Stimulated activated CD4-positive, alpha-beta T cell treated with anti-CD3 and anti-CD28 coated beads, Interleukin-2, amount 100 ng/mL, for 48 hours (primary cell): ENCODE data around the gene PDE6G.
A peak's percentile ranks its signal among the peaks of the same experiment; 100 is the strongest.
"Not testable (repeated sequence)": the region's sequence is repeated elsewhere in the genome, so short reads cannot be mapped to it uniquely, and the experiment has no call there.

Experiments used
- DNase-seq, 2 donors: peaks; one replicate each; pipeline ENCODE4 v3.0.0-alpha.2; 2020

The PDE6G gene

DNA sequence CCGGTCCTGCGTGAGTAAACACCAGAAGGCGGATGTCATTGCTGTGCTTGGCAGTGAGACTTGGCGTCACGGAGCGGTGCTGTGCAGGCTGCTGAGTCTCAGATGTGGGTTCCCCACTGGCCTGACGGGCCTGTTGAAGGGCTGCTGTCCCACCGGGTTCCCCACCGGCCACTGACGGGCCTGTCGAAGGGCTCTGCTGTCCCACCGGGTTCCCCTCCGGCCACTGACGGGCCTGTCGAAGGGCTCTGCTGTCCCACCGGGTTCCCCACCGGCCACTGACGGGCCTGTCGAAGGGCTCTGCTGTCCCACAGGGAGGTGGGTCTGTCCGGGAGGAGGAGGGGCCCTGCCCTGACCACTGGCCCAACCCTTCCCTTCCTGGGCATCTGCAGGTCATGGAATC is 30.3 kb upstream of the PDE6G start:
- DNase-seq = no peak

DNA sequence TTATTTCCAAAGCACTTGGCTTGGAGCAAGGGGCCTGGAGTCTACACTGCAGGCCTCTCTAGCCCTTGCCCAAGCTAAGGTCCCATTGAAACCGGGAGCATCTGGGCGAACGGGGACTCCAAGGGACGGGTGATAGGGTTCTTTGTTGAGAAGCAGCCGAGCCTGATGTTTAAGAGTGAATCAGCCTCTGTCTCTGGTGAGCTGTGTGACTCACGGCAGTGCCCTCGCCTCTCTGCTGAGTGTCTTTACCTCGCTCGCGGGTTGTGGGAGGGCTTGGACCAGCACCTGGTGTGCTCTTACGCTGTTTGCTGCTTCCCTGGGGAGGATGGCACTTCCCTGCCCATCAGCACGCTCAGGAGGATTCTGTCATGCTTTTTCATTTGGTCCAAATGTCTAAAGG is 28.8 kb upstream of the PDE6G start:
- peak in 1 of 2 donors; percentile 47 for DNase-seq

DNA sequence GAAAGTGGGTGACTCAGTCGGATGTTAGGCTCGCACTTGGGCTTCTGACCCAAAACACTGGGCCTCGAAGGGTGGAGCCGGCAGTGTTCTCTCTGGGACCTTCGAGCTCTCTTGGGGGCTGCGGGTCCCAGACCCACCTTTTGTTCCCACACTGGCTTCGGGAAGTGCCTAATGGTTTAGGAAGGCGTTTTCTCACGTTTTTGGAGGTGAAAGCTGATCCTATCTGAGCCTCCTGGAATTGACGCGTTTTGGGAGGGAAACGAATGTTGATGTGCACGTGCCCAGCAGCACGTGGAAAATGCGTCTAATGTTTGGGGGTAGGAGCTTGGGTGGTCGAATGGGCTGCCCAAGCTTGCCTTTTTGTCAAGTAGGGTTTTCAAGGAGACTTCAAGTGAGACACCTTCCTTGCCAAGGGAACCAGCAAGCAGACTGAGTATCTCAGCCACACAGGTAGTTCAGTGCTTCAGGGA is 28.1 kb upstream of the PDE6G start:
- no peak for DNase-seq

DNA sequence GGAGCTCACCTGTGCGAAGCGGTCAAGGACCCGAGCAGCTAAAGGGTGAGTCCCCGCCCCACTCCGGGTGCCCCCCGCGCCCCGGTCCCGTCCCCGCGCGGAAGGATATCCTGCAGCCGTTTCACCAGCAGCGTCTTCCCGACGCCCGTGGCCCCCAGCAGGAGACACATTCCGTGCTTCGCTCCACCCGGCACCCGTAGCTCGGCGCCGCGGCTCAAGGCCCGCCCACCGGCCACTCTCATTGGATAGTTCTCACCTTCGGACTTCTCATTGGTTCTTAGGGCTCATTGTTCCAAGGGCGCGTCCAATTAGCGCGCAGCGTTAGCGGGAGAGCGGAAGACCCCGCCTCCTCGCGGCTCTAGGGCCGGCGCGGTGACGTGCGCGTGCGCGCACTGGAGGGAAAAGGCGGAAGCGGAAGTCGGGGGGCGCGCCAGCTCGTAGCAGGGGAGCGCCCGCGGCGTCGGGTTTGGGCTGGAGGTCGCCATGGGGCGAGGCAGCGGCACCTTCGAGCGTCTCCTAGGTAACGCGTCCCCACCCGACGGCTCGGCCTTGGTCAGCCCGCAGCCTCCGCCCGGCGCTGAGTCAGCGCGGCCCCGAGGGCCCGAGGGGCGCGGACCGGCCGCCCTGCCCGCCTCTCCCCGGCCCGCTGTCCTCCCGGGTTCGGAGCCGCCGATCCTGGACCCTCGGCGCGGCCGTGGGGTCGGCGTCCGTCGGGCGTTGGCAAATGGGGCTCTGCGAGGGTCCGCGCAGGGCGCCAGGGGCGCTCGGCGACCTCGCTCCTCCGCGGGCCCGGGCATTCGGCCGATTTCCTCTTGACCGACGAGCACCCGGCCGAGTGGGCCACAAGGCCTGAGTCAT is 27.5 kb upstream of the PDE6G start, which contains the start of the genes ARL16 and HGS:
Gene ARL16, minus strand, starts transcription at position 214 of the 858 bp plus-strand sequence. Its CDS starts 44 bp downstream, at position 170.
Gene HGS, plus strand, starts transcription at position 428 of the 858 bp plus-strand sequence. Its CDS starts 56 bp downstream, at position 484.
- peak; percentile 95 to 96 for DNase-seq

DNA sequence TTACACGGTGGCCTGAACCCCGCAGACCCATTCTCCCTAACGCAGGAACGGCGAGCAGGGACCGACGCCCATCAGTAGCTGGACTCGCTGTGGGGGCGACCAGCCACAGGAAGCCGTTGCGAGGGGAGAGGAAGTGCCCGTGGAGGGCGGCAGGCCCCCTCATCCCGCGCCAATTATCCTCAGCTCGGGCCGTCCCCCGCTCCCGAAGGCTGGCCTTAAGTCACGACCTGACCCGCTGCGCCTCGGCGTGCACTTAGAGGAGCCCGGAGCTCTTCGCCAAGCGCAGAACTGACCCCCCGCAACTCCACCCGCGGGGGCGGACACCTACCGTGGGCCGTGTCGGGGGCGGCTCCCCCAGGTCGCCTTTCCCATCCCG is 26.9 kb upstream of the PDE6G start:
- DNase-seq = no peak

DNA sequence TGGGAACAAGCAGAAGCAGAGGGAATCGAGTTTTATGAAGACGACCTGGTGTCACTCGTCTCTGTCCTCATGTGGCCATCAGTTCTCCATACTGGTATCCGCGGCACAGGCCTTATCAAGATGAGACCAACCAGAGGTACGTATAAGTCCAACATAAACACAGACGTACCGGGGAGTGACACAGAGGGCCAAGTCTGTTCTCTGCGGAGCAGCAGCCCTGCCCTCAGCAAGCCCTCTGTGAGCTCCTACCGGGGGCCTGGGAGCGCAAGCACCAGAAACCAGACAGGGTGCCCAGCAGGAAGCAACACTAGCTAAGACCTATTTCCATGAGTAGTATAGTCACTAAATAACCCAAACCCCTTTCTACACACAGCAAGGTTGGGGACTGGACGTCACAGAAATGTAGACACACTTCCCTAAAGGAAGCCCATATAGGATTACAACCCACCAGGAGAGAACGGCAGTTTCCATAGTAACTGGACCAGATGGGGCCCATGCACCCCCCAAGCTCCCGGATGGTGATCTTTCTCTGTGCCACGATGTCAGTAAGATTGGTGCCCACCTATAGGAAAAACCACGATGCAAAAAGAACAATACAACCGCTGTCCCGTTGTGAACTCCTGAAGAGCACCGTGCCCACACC is 26.3 kb upstream of the PDE6G start:
- DNase-seq = no peak

DNA sequence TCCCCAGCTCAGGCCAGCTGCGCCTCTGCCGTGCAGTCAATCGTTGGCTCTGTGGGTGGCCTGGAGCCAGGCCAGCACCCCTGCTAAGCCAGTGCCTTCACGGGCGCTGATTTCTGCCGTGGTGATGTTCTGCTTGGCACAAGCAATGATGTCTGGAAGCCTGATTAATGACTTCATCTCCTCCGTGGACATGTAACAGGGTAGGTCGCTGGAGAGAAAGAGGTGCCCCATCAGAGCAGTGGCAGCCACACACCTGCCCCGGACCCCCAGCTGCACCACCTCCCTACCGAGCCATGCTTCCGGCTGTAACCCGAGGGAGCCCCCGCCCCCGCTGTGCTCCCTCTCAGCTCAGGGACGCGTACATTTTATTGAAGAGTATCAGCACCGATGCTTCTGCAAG is 25.3 kb upstream of the PDE6G start:
- DNase-seq = no peak

DNA sequence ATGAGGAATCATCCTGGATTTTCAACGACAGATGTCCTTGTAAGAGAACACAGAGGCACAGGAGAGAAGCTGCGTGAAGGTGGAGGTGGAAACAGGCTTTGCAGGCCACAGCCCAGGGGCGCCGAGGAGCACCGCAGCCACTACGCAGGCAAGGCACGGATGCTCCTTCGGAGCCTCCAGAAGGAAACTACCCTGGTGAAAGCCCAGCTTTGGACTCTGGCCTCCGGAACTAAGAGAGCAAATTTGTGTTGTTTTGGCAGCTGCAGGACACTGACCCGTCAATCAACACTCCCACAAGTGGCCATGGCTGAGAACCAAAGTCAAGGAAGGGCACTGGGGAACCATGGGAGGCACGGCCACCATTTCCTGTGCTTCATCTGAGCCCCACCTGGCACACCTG is 23.8 kb upstream of the PDE6G start:
- no peak for DNase-seq

GRCh38 chr17:81676906-81677305 is 20.6 kb upstream of the PDE6G start:
- no peak for DNase-seq

DNA sequence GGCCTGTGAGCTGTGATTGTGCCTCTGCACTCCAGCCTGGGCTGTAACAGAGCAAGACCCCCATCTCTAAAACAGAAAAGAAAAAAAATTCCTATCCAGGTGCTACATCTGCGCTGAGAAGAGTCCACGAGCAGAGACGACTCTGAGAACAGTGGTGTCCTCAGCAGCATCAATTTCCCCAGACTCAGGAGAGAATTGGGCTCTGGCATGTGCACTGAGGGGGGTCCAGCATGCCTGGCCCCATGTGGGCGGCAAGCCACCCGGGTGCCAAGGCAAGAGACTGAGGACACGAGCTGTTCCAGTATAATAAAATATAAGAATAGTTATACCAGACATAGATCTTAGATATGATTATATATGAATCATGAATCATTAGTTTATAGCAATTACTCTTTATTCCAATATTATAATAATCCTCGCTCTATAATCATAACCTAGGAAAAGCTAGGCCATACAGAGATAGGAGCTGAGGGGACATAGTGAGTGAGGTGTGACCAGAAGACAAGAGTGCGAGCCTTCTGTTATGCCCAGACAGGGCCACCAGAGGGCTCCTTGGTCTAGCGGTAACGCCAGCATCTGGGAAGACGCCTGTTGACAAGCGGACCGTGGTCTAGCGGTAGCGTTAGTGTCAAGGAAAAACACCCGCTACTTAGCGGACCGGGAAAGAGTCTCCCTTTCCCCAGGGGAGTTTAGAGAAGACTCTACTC is 19.3 kb upstream of the PDE6G start:
- not testable (repeated sequence) for DNase-seq

GRCh38 chr17:81673561-81674258 is 17.4 kb upstream of the PDE6G start:
- no peak for DNase-seq

DNA sequence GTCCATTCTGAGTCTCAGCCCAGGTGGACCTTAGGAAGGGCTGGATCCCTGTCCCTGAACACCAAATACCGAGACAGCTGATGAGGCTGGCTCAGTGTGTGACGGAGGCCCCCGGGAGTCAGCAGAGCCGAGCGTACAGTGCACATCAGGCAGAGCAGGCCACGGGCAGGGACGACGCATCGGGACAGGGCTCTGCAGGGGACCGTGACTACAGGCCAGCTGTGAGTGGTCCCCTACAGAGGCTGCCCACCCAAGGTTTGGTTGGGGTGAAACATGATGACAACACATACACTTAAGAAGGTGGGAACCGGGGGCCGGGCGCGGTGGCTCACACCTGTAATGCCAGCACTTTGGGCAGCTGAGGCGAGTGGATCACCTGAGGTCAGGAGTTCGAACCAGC is 16.6 kb upstream of the PDE6G start:
- no peak for DNase-seq

GRCh38 chr17:81672504-81672903 is 16.2 kb upstream of the PDE6G start:
- no peak for DNase-seq

DNA sequence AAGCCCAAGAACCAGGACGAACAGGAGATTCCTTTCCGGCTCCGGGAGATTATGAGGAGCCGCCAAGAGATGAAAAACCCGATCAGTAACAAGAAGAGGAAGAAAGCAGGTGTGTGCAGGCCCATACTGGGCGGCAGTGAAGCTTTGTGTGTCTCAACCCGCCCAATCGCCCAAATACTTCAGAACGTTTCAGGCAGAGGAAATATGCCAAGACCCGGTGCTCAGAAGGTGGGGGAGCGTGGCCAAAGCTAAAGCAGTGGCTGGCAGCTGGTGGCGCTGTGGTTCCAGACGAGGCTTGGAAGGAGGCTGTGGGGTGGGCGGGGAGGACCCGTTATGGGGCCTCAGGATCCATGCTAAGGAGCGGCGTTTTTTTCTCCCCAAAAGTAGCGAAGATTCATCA is 11.4 kb upstream of the PDE6G start:
- DNase-seq = no peak

DNA sequence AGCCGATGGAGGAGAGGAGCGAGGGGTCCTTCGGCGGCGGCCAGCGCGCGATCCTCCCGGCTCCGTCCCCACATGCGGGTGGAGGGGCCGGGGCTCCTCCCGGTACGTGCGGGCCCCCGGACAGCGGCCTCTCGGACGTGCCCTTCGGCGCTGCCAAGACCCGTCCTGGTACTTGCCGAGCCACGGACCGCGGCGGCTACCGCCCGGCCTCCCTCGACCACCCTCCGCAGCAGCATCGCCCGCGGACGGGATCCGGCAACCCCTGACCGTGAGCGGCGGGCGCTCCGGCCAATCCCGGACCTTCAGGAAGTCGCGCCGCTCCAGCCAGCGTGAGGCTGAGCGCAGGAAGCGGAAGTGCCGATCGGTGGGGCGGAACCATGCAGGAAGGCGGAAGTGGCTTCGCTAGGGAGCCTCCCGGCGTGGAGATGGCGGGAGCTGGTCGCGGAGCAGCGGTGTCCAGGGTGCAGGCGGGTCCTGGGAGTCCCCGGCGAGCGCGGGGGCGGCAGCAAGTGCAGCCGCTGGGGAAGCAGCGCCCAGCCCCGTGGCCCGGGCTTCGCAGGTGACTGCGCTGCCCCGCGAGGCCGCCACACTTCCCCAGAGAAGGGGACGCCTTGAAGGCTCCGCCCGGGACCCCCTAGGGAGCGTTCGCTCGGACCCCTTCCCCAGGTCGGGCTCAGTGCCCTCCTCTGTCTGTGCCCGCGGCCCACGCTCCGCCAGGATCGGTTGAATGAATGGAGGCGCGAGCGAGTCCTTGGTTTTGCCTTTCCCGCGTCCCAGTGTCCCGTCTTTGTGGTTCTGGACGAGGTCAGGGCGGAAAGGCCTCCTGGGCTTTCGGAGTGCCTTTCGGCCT is 10.2 kb upstream of the PDE6G start, which contains the start of the genes CCDC137 and OXLD1:
Gene CCDC137, plus strand, starts transcription at position 396 of the 850 bp plus-strand sequence. Its CDS starts 30 bp downstream, at position 426.
Gene OXLD1, minus strand, starts transcription at position 264 of the 850 bp plus-strand sequence. Its CDS starts 28 bp downstream, at position 236.
- peak; percentile 90 for DNase-seq

- DNase-seq = no peak
These were observed 9.7 kb upstream of the PDE6G start for GRCh38 chr17:81666092-81666341.

DNA sequence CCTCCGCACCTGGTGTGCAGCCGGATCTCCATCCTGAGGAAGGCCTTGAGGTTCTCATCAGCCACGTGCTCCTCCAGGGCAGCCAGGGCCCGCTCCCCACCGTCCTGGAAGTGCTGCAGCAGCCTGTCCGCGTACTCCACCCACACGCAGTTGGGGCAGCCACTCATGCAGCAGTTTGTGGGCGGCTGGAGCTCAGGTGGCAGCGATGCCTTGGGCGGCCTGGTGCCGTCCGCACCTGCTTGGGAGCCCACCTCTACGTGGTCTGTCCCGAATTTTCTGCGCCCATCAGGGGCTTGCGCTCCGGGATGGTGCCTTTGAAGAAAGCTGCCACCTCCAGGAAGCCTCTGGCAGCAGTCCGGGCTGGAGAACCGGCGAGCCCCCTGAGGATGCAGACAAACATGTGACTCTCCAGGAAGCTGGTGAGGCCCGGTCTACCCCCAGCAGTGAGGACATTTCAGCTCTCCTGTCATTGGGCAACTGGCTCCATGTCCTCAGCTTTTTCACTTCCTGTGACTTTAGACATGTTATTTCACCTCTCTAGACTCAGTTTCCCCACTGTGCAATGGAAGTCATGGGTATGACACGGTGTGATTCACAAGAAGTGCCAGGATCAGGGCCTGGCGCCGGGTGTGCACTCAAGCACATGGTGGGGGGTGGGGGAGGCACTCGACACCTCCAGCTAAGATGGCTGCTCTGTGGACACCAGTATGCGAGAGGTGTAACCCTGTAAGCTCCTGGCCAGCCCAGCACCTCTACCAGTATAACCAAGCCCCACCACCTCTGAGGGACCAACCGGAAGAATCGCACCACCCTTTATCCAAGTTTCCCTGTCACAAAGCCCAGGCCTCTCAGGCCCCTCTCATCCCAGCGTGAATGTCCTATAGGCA is 9.1 kb upstream of the PDE6G start:
- DNase-seq = peak; percentile 51

- no peak for DNase-seq
These were observed 7.7 kb upstream of the PDE6G start for GRCh38 chr17:81664051-81664470.

GRCh38 chr17:81662002-81662401 is 5.7 kb upstream of the PDE6G start:
- no peak for DNase-seq

GRCh38 chr17:81660441-81660840 is 4.1 kb upstream of the PDE6G start:
- no peak for DNase-seq

GRCh38 chr17:81659038-81659437 is 2.7 kb upstream of the PDE6G start:
- DNase-seq = no peak
